Esophagus squamous epithelium (tissue), 4 donors: ENCODE measurements around the gene SPATS2L.

Source experiments
- POLR2A ChIP-seq, 4 donors: fragments of 450-650 bp; IDR thresholded peaks; one replicate each; pipeline ENCODE4 v1.6.1; 2017; ENCODE audit warnings: antibody characterized with exemption in 4 of 4, mild to moderate bottlenecking in 4 of 4, moderate library complexity in 3 of 4
- TF ChIP-seq, protein P1 (sequence below), 6 experiments: fragments of 450-650 bp in 4 of 6; fragments of 200-600 bp in 2 of 6; sonication (generic) in 2 of 6; IDR thresholded peaks; one replicate each; pipeline ENCODE4 v1.5.1; 2016 to 2019; ENCODE audit warnings: antibody characterized with exemption in 6 of 6, mild to moderate bottlenecking in 4 of 6, moderate library complexity in 4 of 6

DNA sequence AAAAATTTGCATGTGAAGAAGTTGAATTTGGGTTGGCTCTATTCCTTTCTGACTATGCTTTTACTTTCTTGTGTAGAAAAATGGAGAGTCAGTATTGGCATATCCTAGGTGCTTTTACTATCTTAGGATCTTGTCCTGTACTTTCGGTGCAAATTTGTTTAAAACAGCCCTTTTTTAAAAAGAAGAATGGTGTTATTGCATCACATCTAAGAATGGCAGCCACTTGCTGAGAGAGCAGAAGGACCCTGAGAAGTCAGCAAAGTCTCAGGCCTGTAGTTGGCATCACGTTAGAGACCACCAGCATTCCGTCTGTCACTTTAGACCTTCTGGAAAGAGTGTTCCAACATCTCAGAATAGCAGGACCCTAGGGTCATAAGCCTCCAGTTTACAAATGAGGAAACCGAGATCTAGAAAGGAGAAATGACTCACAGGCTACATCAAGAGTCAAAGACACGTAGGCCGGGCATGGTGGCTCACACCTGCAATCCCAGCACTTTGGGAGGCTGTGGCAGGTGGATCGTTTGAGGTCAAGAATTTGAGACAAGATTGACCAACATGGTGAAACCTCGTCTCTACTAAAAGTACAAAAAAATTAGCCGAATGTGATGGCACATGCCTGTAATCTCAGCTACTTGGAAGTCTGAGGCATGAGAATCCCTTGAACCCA lies 42.5 kb downstream of the SPATS2L start:
- TF ChIP-seq, protein P1, sequence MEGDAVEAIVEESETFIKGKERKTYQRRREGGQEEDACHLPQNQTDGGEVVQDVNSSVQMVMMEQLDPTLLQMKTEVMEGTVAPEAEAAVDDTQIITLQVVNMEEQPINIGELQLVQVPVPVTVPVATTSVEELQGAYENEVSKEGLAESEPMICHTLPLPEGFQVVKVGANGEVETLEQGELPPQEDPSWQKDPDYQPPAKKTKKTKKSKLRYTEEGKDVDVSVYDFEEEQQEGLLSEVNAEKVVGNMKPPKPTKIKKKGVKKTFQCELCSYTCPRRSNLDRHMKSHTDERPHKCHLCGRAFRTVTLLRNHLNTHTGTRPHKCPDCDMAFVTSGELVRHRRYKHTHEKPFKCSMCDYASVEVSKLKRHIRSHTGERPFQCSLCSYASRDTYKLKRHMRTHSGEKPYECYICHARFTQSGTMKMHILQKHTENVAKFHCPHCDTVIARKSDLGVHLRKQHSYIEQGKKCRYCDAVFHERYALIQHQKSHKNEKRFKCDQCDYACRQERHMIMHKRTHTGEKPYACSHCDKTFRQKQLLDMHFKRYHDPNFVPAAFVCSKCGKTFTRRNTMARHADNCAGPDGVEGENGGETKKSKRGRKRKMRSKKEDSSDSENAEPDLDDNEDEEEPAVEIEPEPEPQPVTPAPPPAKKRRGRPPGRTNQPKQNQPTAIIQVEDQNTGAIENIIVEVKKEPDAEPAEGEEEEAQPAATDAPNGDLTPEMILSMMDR (IDR thresholded peaks at IDR 0.05) = no peak
- no peak for TF ChIP-seq POLR2A (IDR thresholded peaks at IDR 0.05)
